ENCODE results near the gene EPO.

The EPO gene

DNA sequence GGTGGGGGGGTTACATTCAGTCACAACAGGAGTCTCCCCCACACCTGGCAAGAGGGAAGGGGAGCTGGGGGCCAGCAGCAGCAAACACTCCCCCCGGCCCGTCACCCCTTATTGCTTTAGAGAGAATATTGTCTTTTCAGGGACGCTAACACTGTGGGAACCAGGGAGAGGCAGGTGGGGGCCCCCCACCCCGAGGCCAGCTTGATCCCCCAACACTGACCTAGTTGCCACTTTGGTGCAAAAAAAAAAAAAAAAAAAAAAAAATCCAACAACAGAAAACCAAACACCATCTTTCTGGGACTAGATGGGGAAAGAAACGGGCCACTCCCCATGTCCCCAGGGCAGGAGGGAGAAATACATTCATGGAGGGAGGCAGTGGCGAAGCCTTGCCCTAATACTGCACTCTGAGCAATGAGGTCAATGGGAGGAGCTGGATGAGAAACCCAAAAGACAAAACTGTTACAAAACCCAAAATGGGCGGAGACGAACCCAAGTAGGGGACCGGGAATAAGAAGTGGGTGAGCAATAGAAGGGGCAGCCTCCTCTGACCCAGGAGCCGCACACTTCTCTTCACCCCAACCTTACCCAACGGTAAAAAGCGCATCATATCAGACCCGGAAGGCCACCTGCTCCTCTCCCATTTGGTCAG lies 40.2 kb upstream of the EPO start:
- no peak overlapping the region for H3K4me3 ChIP-seq (ENCODE audit: low read depth, low read length)

DNA sequence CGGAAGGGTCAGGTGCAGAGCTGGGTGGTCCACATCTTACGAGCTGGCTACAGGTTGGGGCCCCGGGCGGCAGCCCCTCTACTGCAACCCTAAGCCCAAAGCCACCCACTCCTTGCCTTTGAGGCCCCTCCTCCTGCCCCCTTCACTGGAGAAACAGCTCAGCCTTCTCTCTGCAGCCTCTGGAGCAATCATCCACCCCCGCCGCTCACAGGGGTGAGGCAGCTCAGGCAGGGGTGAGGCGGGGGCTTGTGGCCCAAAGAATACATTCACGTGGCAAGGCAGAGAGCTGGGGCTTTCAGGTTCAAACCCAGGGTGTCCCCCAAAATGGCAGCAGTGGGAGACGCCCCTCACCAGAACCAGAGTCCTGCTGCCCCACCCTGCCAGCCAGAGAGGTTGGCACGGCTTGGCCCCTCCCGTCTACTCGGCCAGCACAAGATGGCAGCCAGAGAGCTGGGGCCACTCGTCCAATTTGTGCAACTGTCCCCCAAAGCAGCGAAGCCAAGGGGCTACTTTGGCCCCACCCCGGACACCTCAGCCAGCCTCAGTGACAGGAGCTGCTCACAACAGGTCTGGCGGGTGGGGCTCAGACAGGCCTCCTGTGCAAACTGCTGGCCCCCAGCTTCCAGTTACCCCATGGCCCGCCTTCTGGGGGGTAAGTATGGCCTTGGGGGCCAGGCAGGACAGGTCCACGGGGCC lies 39.5 kb upstream of the EPO start:
- TF ChIP-seq, protein P1, sequence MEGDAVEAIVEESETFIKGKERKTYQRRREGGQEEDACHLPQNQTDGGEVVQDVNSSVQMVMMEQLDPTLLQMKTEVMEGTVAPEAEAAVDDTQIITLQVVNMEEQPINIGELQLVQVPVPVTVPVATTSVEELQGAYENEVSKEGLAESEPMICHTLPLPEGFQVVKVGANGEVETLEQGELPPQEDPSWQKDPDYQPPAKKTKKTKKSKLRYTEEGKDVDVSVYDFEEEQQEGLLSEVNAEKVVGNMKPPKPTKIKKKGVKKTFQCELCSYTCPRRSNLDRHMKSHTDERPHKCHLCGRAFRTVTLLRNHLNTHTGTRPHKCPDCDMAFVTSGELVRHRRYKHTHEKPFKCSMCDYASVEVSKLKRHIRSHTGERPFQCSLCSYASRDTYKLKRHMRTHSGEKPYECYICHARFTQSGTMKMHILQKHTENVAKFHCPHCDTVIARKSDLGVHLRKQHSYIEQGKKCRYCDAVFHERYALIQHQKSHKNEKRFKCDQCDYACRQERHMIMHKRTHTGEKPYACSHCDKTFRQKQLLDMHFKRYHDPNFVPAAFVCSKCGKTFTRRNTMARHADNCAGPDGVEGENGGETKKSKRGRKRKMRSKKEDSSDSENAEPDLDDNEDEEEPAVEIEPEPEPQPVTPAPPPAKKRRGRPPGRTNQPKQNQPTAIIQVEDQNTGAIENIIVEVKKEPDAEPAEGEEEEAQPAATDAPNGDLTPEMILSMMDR (IDR thresholded peaks at IDR 0.05; ENCODE audit: low read depth, low read length): no peak
- no peak overlapping the region for H3K4me3 ChIP-seq (ENCODE audit: low read depth, low read length)

More for the DNA sequence above, 40.2 kb upstream of the EPO start:
- TF ChIP-seq, protein P1 (IDR thresholded peaks at IDR 0.05; ENCODE audit: low read depth, low read length): no peak

GRCh38 chr7:100681491-100682227 lies 38.6 kb upstream of the EPO start:
- H3K4me3 ChIP-seq (ENCODE audit: low read depth, low read length): no peak overlapping the region
- TF ChIP-seq, protein P1 (IDR thresholded peaks at IDR 0.05; ENCODE audit: low read depth, low read length): no peak

DNA sequence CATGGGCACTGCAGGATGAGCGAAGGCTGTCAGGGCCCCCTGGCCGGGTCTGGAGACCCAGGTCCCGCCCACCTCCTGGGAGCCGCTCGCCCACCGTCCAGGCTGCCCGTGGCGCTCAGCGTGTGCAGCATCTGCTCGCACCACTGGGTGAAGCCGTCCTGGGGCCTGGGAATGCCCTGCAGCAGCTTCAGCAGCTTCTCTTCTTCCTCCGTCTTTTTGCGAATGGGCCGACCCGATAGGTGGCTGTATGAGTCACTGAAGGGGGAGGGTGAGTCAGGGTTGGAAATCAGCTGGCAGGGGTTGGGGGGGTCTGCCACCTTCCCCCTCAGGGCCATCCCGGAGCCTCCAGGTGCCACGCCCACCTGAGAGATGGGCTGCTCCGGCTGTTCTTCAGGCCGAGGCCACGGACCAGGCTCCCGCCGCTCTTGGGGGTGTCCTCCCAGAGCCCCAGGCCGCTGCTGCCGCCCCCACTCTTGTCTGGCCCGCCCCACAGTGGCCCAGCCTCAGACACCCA lies 38.0 kb upstream of the EPO start:
- TF ChIP-seq, protein P1 (IDR thresholded peaks at IDR 0.05; ENCODE audit: low read depth, low read length): no peak
- H3K4me3 ChIP-seq (ENCODE audit: low read depth, low read length): no peak overlapping the region

DNA sequence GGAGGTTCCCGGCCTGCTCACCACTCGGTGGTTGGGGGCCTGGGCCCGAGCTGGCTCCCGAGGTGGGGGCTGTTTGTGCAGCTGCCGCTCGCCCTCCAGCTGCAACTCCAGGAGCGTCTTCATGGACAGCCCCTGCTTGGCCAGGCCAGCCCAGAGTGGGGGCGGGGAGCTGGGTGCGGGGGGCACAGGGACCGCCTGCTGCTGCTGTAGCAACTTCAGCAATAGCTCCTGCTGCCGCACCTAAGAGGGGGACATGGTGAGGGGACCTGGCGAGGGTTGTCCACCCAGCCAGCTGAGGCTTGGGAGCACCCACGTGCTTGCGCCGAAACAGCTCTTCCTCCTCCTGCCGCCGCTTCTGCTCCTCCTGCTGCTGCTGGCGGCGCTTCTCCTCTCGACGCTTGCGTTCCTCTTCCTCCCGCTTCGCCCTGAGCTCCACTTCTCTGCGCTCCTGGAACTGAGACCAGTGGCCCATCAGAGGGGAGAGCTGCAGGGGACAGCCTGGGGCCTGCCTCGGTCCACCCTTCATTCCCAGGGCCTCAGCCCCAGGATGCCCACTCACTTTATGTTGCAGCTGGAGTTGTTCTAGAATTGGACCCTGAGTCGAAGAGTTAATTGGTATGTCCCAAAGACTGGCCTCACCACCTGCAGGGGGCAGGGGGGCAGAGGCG lies 37.1 kb upstream of the EPO start:
- TF ChIP-seq, protein P1 (IDR thresholded peaks at IDR 0.05; ENCODE audit: low read depth, low read length): no peak
- no peak overlapping the region for H3K4me3 ChIP-seq (ENCODE audit: low read depth, low read length)

- no peak overlapping the region for H3K4me3 ChIP-seq (ENCODE audit: low read depth, low read length)
- TF ChIP-seq, protein P1 (IDR thresholded peaks at IDR 0.05; ENCODE audit: low read depth, low read length): no peak
Observed at GRCh38 chr7:100683659-100684533, 36.4 kb upstream of the EPO start.

All from WI38 (cell line).